GM04503 (cell line): ENCODE data around the gene PGAM5.
"Not testable (repeated sequence)": the region's sequence is repeated elsewhere in the genome, so short reads cannot be mapped to it uniquely, and the experiment has no call there.

Experiments
- DNase-seq: peaks from one replicate; pipeline ENCODE4 v3.0.0-alpha.2; 2012; ENCODE audit warnings: low read depth

PGAM5 gene

DNA sequence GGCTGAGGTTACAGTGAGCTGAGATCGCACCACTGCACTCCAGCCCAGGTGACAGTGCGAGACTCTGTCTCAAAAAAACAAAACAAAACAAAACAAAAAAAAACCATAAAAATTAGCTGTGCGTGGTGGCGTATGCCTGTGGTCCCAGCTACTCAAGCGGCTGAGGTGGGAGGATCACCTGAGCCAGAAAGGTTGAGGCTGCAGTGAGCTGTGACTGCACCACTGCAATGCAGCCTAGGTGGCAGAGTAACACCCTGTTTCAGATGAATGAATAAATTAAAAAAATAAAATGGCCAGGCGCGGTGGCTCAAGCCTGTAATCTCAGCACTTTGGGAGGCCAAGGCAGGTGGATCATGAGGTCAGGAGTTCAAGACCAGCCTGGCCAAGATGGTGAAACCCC lies 43.0 kb downstream of the PGAM5 start:
- not testable (repeated sequence) for DNase-seq

DNA sequence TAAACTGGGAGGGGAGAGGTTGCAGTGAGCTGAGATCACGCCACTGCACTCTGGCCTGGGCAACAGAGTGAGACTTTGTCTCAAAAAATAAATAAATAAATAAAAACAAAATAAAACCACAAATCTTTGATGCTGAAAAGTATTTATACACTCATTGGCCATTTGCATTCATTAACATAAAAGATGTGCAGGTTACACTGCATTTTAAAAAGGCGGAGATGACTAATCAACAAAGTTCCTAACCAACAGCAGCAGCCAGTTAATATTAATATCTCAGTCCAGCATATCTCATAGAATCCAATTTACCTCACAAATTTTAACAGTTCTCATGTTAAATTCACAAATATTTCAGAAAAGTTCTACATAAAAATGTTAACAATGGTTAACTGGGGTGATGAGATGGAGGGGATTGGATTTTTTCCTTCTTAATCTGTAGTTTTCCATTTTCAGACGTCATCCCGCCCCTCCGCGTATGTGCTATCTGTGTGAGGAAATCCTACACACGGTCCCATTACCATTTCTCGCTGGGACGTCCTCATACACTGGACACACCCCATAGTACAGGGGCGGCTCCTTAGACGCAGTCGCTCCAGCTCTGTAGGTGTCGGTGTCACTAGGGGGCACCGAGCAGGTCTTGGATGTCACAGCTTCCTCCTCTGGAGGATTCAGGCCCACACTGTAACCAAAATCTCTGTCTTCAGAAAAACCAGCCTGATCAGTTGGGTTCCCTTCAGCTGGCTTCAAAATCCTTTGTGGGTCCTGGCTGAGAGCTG lies 43.7 kb downstream of the PGAM5 start:
- DNase-seq: no peak

GRCh38 chr12:132758825-132759224 lies 48.2 kb downstream of the PGAM5 start:
- DNase-seq: not testable (repeated sequence)

DNA sequence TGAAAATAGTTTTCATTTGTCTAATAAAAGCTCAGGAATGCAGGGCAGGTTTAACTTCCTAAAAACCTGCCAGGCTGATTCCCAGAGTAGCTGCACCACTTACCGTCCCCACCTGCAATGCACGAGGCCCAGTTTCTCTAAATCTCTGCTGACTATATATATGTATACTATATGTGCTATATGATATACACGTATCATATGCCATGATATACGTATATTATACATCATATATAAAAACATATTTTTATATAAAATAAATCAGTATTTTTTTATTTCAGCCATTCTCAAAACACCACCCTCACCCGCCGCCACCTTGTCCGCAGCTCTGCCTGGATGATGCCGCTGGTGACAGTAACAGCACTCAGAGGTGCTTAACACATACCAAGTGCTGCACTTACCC lies 48.7 kb downstream of the PGAM5 start:
- DNase-seq: no peak

DNA sequence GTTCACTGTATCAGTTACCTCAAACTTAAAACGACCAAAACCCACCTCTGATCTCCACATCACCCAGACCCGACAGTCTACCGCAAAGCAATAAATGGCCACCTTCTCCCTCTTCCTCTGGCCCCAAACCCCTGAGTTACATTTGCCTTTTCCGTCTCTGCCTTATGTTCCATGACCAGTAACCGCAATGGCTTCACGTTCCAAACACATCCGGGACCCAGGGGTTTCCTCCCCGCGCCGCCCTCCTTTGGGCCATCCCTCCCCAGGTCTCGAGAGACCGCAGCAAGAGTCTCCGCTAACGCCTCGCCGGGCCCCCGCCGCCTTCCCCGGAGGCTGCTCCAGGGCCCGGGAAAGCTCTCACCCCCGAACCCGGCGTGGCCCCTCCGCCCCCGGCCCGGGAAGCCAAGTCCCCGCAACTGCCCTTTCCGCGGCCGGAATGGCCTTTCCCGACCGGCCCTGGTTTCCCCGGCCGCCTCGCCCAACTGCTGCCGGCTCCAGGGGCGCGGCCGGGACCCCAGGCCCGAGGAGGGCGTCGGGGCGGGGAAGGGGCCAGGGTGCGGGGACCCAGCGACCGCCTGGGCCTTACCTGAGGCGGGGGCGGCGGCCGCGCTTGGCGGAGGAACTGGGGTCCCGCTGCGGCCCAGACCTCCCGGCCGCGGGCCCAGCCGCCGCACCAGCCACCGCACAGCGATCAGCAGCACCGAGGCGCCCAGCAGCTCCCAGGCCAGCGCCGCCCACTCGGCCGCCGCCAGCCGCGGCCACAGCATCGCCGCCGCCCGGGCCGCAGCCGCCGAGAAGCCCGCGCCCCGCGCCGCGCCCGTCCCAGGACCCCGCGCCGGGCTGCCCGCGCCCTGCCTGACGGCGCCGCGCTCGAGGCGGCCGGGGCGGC lies 50.6 kb downstream of the PGAM5 start, which contains the start of gene ANKLE2:
TSS of gene ANKLE2 (minus strand) at position 801 of the 889 bp plus-strand sequence. CDS start at position 767, 34 bp downstream.
- DNase-seq: peak; percentile 29

- DNase-seq: peak; percentile 53
These were observed 51.4 kb downstream of the PGAM5 start for GRCh38 chr12:132761921-132762583.

DNA sequence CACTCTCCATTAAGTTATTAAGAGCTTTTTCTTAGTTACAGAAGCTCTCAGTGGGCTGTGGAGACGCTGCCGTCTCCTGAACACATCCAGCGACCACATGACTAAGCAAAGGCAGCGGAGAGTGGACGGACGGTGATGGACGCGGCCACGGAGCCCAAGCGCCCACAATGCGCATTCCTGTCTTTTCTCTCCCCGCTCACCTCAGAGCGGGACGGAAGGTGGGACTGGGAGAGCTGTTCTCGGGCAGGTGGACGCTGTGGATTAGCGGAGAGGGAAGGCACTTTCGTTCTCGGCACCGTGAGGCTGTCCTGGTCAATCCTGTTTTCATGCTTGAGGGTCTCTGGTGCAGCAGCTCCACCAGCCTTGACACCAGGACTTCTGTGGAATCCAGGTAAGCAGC lies 53.6 kb downstream of the PGAM5 start:
- DNase-seq: no peak

DNA sequence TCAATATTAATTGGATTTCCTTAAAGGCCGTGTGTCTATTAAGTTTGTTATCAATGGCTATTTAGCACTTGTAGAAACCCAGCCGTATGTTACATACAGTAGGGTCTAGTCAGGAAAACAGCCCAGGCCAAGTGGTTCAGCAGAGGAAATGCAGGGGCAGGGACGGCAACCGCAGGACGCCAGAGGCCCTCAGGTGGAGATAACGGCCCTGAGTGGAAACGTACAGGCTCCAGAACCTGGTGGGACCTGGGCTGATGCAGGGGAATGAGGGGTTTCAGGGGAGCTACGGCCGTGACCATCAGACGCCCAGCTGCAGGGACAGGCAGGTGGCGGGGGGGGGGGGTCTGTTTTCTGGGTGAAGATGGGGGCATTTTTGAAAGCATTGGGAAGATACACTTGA lies 54.7 kb downstream of the PGAM5 start:
- no peak for DNase-seq

- no peak for DNase-seq
These were observed 55.9 kb downstream of the PGAM5 start for GRCh38 chr12:132766380-132767085.

- DNase-seq: no peak
These were observed 60.6 kb downstream of the PGAM5 start for GRCh38 chr12:132771126-132771838.
